K562 (cell line): ENCODE data around the gene ANO9. TPM values are rescaled to one million over a fixed set of nuclear protein-coding genes. Genes with fewer than 3 reads are reported as not detected.

Experiments used
- ATAC-seq: fragments of 200-7000 bp; cut with Tn5 transposase; 3 replicates; pipeline ENCODE4 v1.9.1; 2020; ENCODE audit warnings: moderate library complexity
- BruUV-seq: library from RNA; stranded (reverse); fragments of 400-500 nt; replicated peaks from 2 replicates; lab custom pipeline; 2021; lab: Mats Ljungman, UMichigan
- CTCF ChIA-PET: fragments of 300-600 bp; formaldehyde crosslinking; extraction: SDS; loops from one replicate; lab custom pipeline; 2021; ENCODE audit warnings: low intra/inter-chr PET ratio; lab: Yijun Ruan, JAX
- POLR2A ChIA-PET: fragments of 300-600, 350-650 bp; sonication (Branson Sonifier 250); formaldehyde crosslinking; extraction: SDS; loops from one replicate; lab custom pipeline; 2021; ENCODE audit warnings: antibody characterized with exemption, inconsistent platforms; lab: Yijun Ruan, JAX
- DNase-seq, 4 experiments: peaks; one replicate each; pipeline versions ENCODE4 v3.0.0 to v3.0.0-alpha.2; 2011 to 2018; ENCODE audit warnings: low spot score in 3 of 4, mixed read lengths in 3 of 4; ENCODE audit errors: extremely low read depth in 1 of 4
- FAIRE-seq: peaks from 2 replicates; lab custom pipeline; 2011; peaks lifted over from hg19 to GRCh38; lab: Jason Lieb, UNC
- H2AFZ ChIP-seq: 2 replicates; pipeline ENCODE4 v1.6.0; 2011; ENCODE audit warnings: low read depth, low read length, control low read depth, inconsistent platforms
- H3K27ac ChIP-seq: fragments of 200-600 bp; 3 replicates; pipeline ENCODE4 v1.8.0; 2011; ENCODE audit warnings: low read depth, mild to moderate bottlenecking, control low read depth, inconsistent platforms, low read length, moderate library complexity, mixed read lengths; ENCODE audit errors: extremely low read depth
- H3K27me3 ChIP-seq, 2 experiments: fragments of 300-600 bp in 1 of 2; 2 replicates in 1 of 2; 3 replicates in 1 of 2; pipeline versions ENCODE4 v1.6.0 to v1.8.0; 2011; ENCODE audit warnings: inconsistent platforms in 2 of 2, low read length in 2 of 2, mild to moderate bottlenecking in 1 of 2, mixed read lengths in 1 of 2, moderate library complexity in 1 of 2; ENCODE audit not compliant: control insufficient read depth in 2 of 2, insufficient read depth in 2 of 2
- H3K36me3 ChIP-seq: fragments of 300-600 bp; 3 replicates; pipeline ENCODE4 v1.8.0; 2011; ENCODE audit warnings: mild to moderate bottlenecking, low read length, inconsistent platforms; ENCODE audit not compliant: control insufficient read depth, insufficient read depth
- H3K4me1 ChIP-seq, 2 experiments: fragments of 200-600 bp in 1 of 2; replicated peaks in 1 of 2; 2 replicates in 1 of 2; 3 replicates in 1 of 2; pipeline versions ENCODE4 v1.5.1 to v1.8.0; 2011; ENCODE audit warnings: inconsistent platforms in 2 of 2, low read length in 2 of 2, mild to moderate bottlenecking in 1 of 2, mixed read lengths in 1 of 2, moderate library complexity in 1 of 2; ENCODE audit not compliant: control insufficient read depth in 2 of 2, insufficient read depth in 2 of 2
- H3K4me2 ChIP-seq: 2 replicates; pipeline ENCODE4 v1.6.1; 2011; ENCODE audit warnings: low read length, control low read depth, inconsistent platforms, mixed read lengths; ENCODE audit not compliant: insufficient read depth
- H3K4me3 ChIP-seq: fragments of 200-600 bp; sonication (generic), shearing (Covaris generic); 2 replicates; pipeline ENCODE4 v1.5.1; 2016; ENCODE audit warnings: control low read depth, inconsistent platforms
- H3K79me2 ChIP-seq: fragments of 200-600 bp; 3 replicates; pipeline ENCODE4 v1.8.0; 2011; ENCODE audit warnings: low read length, inconsistent platforms; ENCODE audit not compliant: control insufficient read depth, insufficient read depth
- H3K9ac ChIP-seq, 2 experiments: 2 replicates each; pipeline versions ENCODE4 v1.6.0 to v1.6.1; 2011; ENCODE audit warnings: low read depth in 2 of 2, low read length in 2 of 2, control low read depth in 1 of 2, inconsistent platforms in 1 of 2, mild to moderate bottlenecking in 1 of 2, mixed read lengths in 1 of 2; ENCODE audit not compliant: insufficient read depth in 1 of 2
- H3K9me1 ChIP-seq: one replicate; pipeline ENCODE4 v1.6.0; 2011; ENCODE audit warnings: inconsistent platforms, mild to moderate bottlenecking, low read length, moderate library complexity; ENCODE audit not compliant: control insufficient read depth, insufficient read depth
- H3K9me3 ChIP-seq: replicated peaks from 2 replicates; pipeline ENCODE4 v1.5.1; 2011; ENCODE audit warnings: low read depth, low read length, inconsistent platforms; ENCODE audit not compliant: control insufficient read depth, insufficient read depth
- H4K20me1 ChIP-seq: replicated peaks from 2 replicates; pipeline ENCODE4 v1.6.1; 2011; ENCODE audit warnings: low read length, inconsistent platforms, mixed read lengths; ENCODE audit not compliant: control insufficient read depth, insufficient read depth
- E4F1 ChIP-seq: fragments of 250-450 bp; sonication (Bioruptor Pico); IDR thresholded peaks from 2 replicates; pipeline ENCODE4 v1.5.0; 2021; ENCODE audit warnings: mild to moderate bottlenecking, borderline replicate concordance
- ELK3 ChIP-seq: fragments of 450-650 bp; formaldehyde crosslinking; IDR thresholded peaks from 2 replicates; pipeline ENCODE4 v1.4.0; 2020; ENCODE audit warnings: mild to moderate bottlenecking
- HBP1 ChIP-seq: fragments of 450-650 bp; formaldehyde crosslinking; IDR thresholded peaks from 2 replicates; pipeline ENCODE4 v1.4.0; 2022; ENCODE audit warnings: missing genetic modification characterization
- TGIF2 ChIP-seq: sonication (generic); formaldehyde crosslinking; IDR thresholded peaks from 2 replicates; pipeline ENCODE4 v1.8.1; 2022; ENCODE audit warnings: mild to moderate bottlenecking, missing genetic modification reagents, moderate library complexity
- ZC3H4 ChIP-seq: sonication (generic); formaldehyde crosslinking; IDR thresholded peaks from 2 replicates; pipeline ENCODE4 v1.9.0; 2021; ENCODE audit warnings: missing genetic modification reagents, borderline replicate concordance
- ZNF639 ChIP-seq, 2 experiments: fragments of 200-800 bp in 1 of 2; sonication (Bioruptor generic) in 1 of 2; sonication (generic) in 1 of 2; formaldehyde crosslinking in 1 of 2; IDR thresholded peaks in 1 of 2; conservative IDR thresholded peaks in 1 of 2; 2 replicates each; pipeline versions ENCODE4 v1.5.0 to v1.6.1; 2016 to 2020; ENCODE audit warnings: missing compliant biosample characterization in 1 of 2, missing genetic modification characterization in 1 of 2, missing genetic modification reagents in 1 of 2
- WGBS: fragments of 100-300 bp; shearing (Covaris generic); methylation state at CpG from one replicate; pipeline ENCODE4 v1.1.6; 2016; ENCODE audit warnings: low coverage, mixed read lengths; ENCODE audit not compliant: insufficient coverage; ENCODE audit errors: missing lambda C conversion rate; 5-methylcytosine and 5-hydroxymethylcytosine counted together
- in situ Hi-C: fragments of 300-500 bp; cut with MboI; formaldehyde crosslinking; loops from 4 replicates; pipeline ENCODE4 v1.15.0; 2018; ENCODE audit warnings: inconsistent platforms, mixed read lengths
- intact Hi-C: fragments of 100-400 bp; cut with micrococcal nuclease; formaldehyde crosslinking; loops from 2 replicates; pipeline ENCODE4 v1.14.2; 2022
- polyA plus RNA-seq, 8 experiments: library from polyadenylated mRNA; depleted of rRNA in 4 of 8; stranded (reverse) in 5 of 8; unstranded in 3 of 8; fragments of >200 nt; fragmentation: Nextera tagmentation in 2 of 8; fragmentation: Illumina TruSeq in 1 of 8; extraction: Ambion mirVana in 2 of 8; extraction: Trizol in 1 of 8; gene quantifications; 2 replicates each; pipeline versions ENCODE4 v1.2.1 to v1.2.3, GENCODE V29; 2011 to 2014; ENCODE audit warnings: inconsistent platforms in 1 of 8, missing spikeins in 1 of 8
- total RNA-seq, 7 experiments: library from RNA; depleted of rRNA in 6 of 7; stranded (reverse); fragments of >200 nt in 6 of 7; fragmentation: Illumina TruSeq in 2 of 7; extraction: Trizol in 2 of 7; gene quantifications; 2 replicates each; pipeline versions ENCODE4 v1.2.1 to v1.2.3, GENCODE V29; 2011 to 2021; ENCODE audit warnings: low replicate concordance in 1 of 7

Gene ANO9
- total and polyA plus RNA-seq, 9 of the 15 experiments (the other 6 are each of a cell fraction or from before 2014, with no cell fraction given) = 0.20 to 14.5 (median 4.5) TPM

GRCh38 chr11:412641-413119 is 29.1 kb downstream of the ANO9 start:
- intact Hi-C loops (no loop called here), in situ Hi-C loops (no loop called here)
- Histone ChIP-seq H3K4me2 (no peak overlapping the region), H4K20me1 (no peaks in the 10 kb centered on the region), H3K27ac (no peak overlapping the region), H3K79me2 (no peaks in the 10 kb centered on the region), H3K4me1 (peaks cover 7 to 57% of the 10 kb centered on the region in 2 experiments), H3K9me3 (no peaks in the 10 kb centered on the region), H3K27me3 (no peaks in the 10 kb centered on the region), H3K4me3 (no peak overlapping the region), H3K36me3 (no peaks in the 10 kb centered on the region), H3K9me1 (no peaks in the 10 kb centered on the region), H3K9ac (no peak overlapping the region), H2AFZ (no peak overlapping the region)
- ATAC-seq = no peak
- POLR2A ChIA-PET = interaction anchor here (0.6 kb wide), 1 partner anchor 90 kb away, joined by 4 read pairs; no protein-coding TSS in a partner anchor
- CTCF ChIA-PET = no interaction called here
- WGBS = 31% methylated on average over 12 of the region's 15 CpGs
- no TSS peak for BruUV-seq
- no peak for FAIRE-seq
- no peak for DNase-seq
- no peak for TF ChIP-seq ZC3H4 (CRISPR knock-in tag)
- TF ChIP-seq TGIF2 = no peak
- no peak for TF ChIP-seq E4F1 (CRISPR knock-in tag)
- no peak for TF ChIP-seq ZNF639 (CRISPR knock-in tag; conservative IDR thresholded peaks at IDR 0.05 in 1 of 2, IDR thresholded peaks at IDR 0.05 in 1 of 2)
- no peak for TF ChIP-seq HBP1 (CRISPR knock-in tag)
- no peak for TF ChIP-seq ELK3 (CRISPR knock-in tag)
